H9 (cell line): ENCODE results near the gene REV1. TPM values are rescaled to one million over a fixed set of nuclear protein-coding genes. Genes with fewer than 3 reads are reported as not detected.

ENCODE experiments used
- DNase-seq: peaks from one replicate; pipeline ENCODE4 v3.0.0-alpha.2; 2017
- H2AFZ ChIP-seq: one replicate; pipeline ENCODE4 v1.6.1; 2013; ENCODE audit warnings: mild to moderate bottlenecking, low read length, control low read depth, moderate library complexity
- H2AK5ac ChIP-seq: 2 replicates; pipeline ENCODE4 v1.6.1; 2013; ENCODE audit warnings: low read length, control low read depth, mixed read lengths; ENCODE audit not compliant: insufficient read length
- H2BK120ac ChIP-seq: one replicate; pipeline ENCODE4 v1.6.1; 2013; ENCODE audit warnings: low read depth, mild to moderate bottlenecking, low read length, control low read depth, inconsistent platforms; ENCODE audit not compliant: poor library complexity, severe bottlenecking
- H2BK12ac ChIP-seq: 2 replicates; pipeline ENCODE4 v1.6.1; 2013; ENCODE audit warnings: low read length, control low read depth, mixed read lengths, low read depth; ENCODE audit not compliant: insufficient read length
- H2BK15ac ChIP-seq: 2 replicates; pipeline ENCODE4 v1.6.1; 2013; ENCODE audit warnings: low read depth, low read length, control low read depth
- H2BK20ac ChIP-seq: one replicate; pipeline ENCODE4 v1.6.1; 2013; ENCODE audit warnings: low read depth, mild to moderate bottlenecking, low read length, control low read depth, inconsistent platforms; ENCODE audit not compliant: poor library complexity, severe bottlenecking
- H2BK5ac ChIP-seq: 2 replicates; pipeline ENCODE4 v1.6.1; 2013; ENCODE audit warnings: low read length, control low read depth, mixed read lengths; ENCODE audit not compliant: insufficient read length
- H3K14ac ChIP-seq: 2 replicates; pipeline ENCODE4 v1.6.1; 2013; ENCODE audit warnings: low read length, control low read depth; ENCODE audit not compliant: insufficient read depth
- H3K18ac ChIP-seq: 2 replicates; pipeline ENCODE4 v1.6.1; 2013; ENCODE audit warnings: low read depth, mild to moderate bottlenecking, mixed read lengths, low read length, control low read depth; ENCODE audit not compliant: insufficient read length
- H3K23ac ChIP-seq: 2 replicates; pipeline ENCODE4 v1.6.1; 2013; ENCODE audit warnings: low read length, control low read depth, mixed read lengths, low read depth; ENCODE audit not compliant: insufficient read length
- H3K23me2 ChIP-seq: 2 replicates; pipeline ENCODE4 v1.6.1; 2013; ENCODE audit warnings: low read depth, mild to moderate bottlenecking, mixed read lengths, low read length, control low read depth; ENCODE audit not compliant: insufficient read length, poor library complexity, severe bottlenecking
- H3K27ac ChIP-seq: 2 replicates; pipeline ENCODE4 v1.5.1; 2013; ENCODE audit warnings: low read length, control low read depth, mixed read lengths, low read depth; ENCODE audit not compliant: insufficient read length
- H3K27me3 ChIP-seq: 2 replicates; pipeline ENCODE4 v1.6.1; 2013; ENCODE audit warnings: low read length, control low read depth, inconsistent platforms; ENCODE audit not compliant: insufficient read depth
- H3K4ac ChIP-seq: 2 replicates; pipeline ENCODE4 v1.6.1; 2013; ENCODE audit warnings: low read depth, mild to moderate bottlenecking, control low read depth, inconsistent platforms, low read length, moderate library complexity
- H3K4me1 ChIP-seq: 2 replicates; pipeline ENCODE4 v1.6.1; 2013; ENCODE audit warnings: low read length, control low read depth, inconsistent platforms; ENCODE audit not compliant: insufficient read depth
- H3K4me2 ChIP-seq: 2 replicates; pipeline ENCODE4 v1.6.1; 2013; ENCODE audit warnings: low read length, control low read depth, mixed read lengths; ENCODE audit not compliant: insufficient read length, insufficient read depth
- H3K56ac ChIP-seq: 2 replicates; pipeline ENCODE4 v1.6.1; 2013; ENCODE audit warnings: low read depth, mild to moderate bottlenecking, mixed read lengths, low read length, control low read depth; ENCODE audit not compliant: insufficient read length
- H3K79me1 ChIP-seq: 2 replicates; pipeline ENCODE4 v1.6.1; 2013; ENCODE audit warnings: low read depth, mild to moderate bottlenecking, moderate library complexity, low read length, control low read depth, inconsistent platforms; ENCODE audit not compliant: insufficient read depth, poor library complexity, severe bottlenecking
- H3K79me2 ChIP-seq: 2 replicates; pipeline ENCODE4 v1.6.1; 2013; ENCODE audit warnings: low read length, control low read depth, inconsistent platforms; ENCODE audit not compliant: insufficient read depth
- H3K9ac ChIP-seq: 2 replicates; pipeline ENCODE4 v1.6.1; 2013; ENCODE audit warnings: low read length, control low read depth, mixed read lengths; ENCODE audit not compliant: insufficient read length; ENCODE audit errors: extremely low read depth
- H3K9me3 ChIP-seq: one replicate; pipeline ENCODE4 v1.6.1; 2013; ENCODE audit warnings: low read depth, low read length, inconsistent platforms; ENCODE audit not compliant: control insufficient read depth
- H3T11ph ChIP-seq: one replicate; pipeline ENCODE4 v1.6.1; 2013; ENCODE audit warnings: mild to moderate bottlenecking, low read length, control low read depth, inconsistent platforms
- H4K20me1 ChIP-seq: one replicate; pipeline ENCODE4 v1.6.1; 2013; ENCODE audit not compliant: control insufficient read depth, insufficient read length, insufficient read depth
- H4K5ac ChIP-seq: 2 replicates; pipeline ENCODE4 v1.6.1; 2013; ENCODE audit warnings: low read depth, mild to moderate bottlenecking, mixed read lengths, low read length, control low read depth; ENCODE audit not compliant: insufficient read length
- H4K8ac ChIP-seq: replicated peaks from 2 replicates; pipeline ENCODE4 v1.6.1; 2013; ENCODE audit warnings: low read length, control low read depth, mixed read lengths, low read depth; ENCODE audit not compliant: insufficient read length
- H4K91ac ChIP-seq: 2 replicates; pipeline ENCODE4 v1.6.1; 2013; ENCODE audit warnings: low read depth, mild to moderate bottlenecking, moderate library complexity, mixed read lengths, low read length, control low read depth; ENCODE audit not compliant: insufficient read length
- H3K27ac Mint-ChIP-seq, 3 experiments: 2 replicates in 2 of 3; 3 replicates in 1 of 3; pipeline ENCODE4 v1.8.0; 2020 to 2021; ENCODE audit warnings: mixed read lengths in 3 of 3, mild to moderate bottlenecking in 1 of 3, moderate library complexity in 1 of 3
- H3K27me3 Mint-ChIP-seq: 2 replicates; pipeline ENCODE4 v1.8.0; 2021; ENCODE audit warnings: low read depth, mild to moderate bottlenecking, moderate library complexity, mixed read lengths
- H3K36me3 Mint-ChIP-seq, 3 experiments: 2 replicates in 2 of 3; 3 replicates in 1 of 3; pipeline ENCODE4 v1.8.0; 2020 to 2021; ENCODE audit warnings: low read depth in 3 of 3, mixed read lengths in 3 of 3; ENCODE audit not compliant: insufficient read depth in 1 of 3
- H3K4me1 Mint-ChIP-seq, 2 experiments: 2 replicates each; pipeline ENCODE4 v1.8.0; 2020; ENCODE audit warnings: mixed read lengths in 2 of 2
- H3K4me3 Mint-ChIP-seq, 2 experiments: 2 replicates in 1 of 2; 3 replicates in 1 of 2; pipeline ENCODE4 v1.8.0; 2020 to 2021; ENCODE audit warnings: mild to moderate bottlenecking in 2 of 2, mixed read lengths in 2 of 2, moderate library complexity in 1 of 2
- H3K9me3 Mint-ChIP-seq, 2 experiments: 2 replicates in 1 of 2; 3 replicates in 1 of 2; pipeline ENCODE4 v1.8.0; 2020; ENCODE audit warnings: mild to moderate bottlenecking in 2 of 2, mixed read lengths in 2 of 2, moderate library complexity in 1 of 2
- CTCF ChIP-seq: fragments of 200-600 bp; sonication (generic); conservative IDR thresholded peaks from 3 replicates; pipeline ENCODE4 v1.8.0; 2021; ENCODE audit warnings: antibody characterized with exemption, mild to moderate bottlenecking
- WGBS: extraction: QIAGEN DNeasy Blood & Tissue Kit; methylation state at CpG from one replicate; pipeline ENCODE4 v1.1.7; 2013; ENCODE audit warnings: missing lambda C conversion rate, low lambda C conversion rate, mixed read lengths; ENCODE audit not compliant: insufficient read length; ENCODE audit errors: extremely low coverage; 5-methylcytosine and 5-hydroxymethylcytosine counted together
- total RNA-seq: library from RNA; stranded (reverse); gene quantifications from 2 replicates; pipeline ENCODE4 v1.2.1, GENCODE V29; 2021

Gene REV1
- total RNA-seq, 1 experiment from 2014 or later: 41.6 TPM

GRCh38 chr2:99439971-99440505 lies 49.8 kb downstream of the REV1 start:
- H3K79me2 ChIP-seq: no peaks in the 10 kb centered on the region; the same call in 1 of the 2 replicates

More at GRCh38 chr2:99439971-99440505, 49.8 kb downstream of the REV1 start:
- Mint-ChIP-seq H3K27ac (peak overlapping the region; percentile 26 to 82 (median 69); a peak in 6 of 7 replicates), H3K9me3 (no peaks in the 10 kb centered on the region), H3K27me3 (no peaks in the 10 kb centered on the region), H3K4me3 (peak overlapping the region in 1 of 2 experiments; percentile 15; a peak in 1 of 5 replicates), H3K4me1 (peaks cover 14 to 23% of the 10 kb centered on the region in 2 experiments), H3K36me3 (peaks cover 7 to 23% (median 23%) of the 10 kb centered on the region in 3 experiments)
- Histone ChIP-seq H4K5ac (no peak overlapping the region), H2AK5ac (no peak overlapping the region), H2BK20ac (no peak overlapping the region), H3K56ac (no peak overlapping the region), H3T11ph (no peak overlapping the region), H3K23ac (no peak overlapping the region), H2BK5ac (no peak overlapping the region), H3K4me2 (peak overlapping the region; percentile 67), H3K27me3 (no peaks in the 10 kb centered on the region), H3K79me1 (no peaks in the 10 kb centered on the region), H3K23me2 (no peaks in the 10 kb centered on the region), H2BK120ac (no peak overlapping the region), H3K4me1 (peaks cover 8% of the 10 kb centered on the region; the same call in 1 of the 2 replicates), H3K9me3 (no peaks in the 10 kb centered on the region), H3K27ac (peak overlapping the region; percentile 65), H3K9ac (no peak overlapping the region), H4K8ac (no peak overlapping the region), H2AFZ (no peak overlapping the region), H4K20me1 (no peaks in the 10 kb centered on the region), H3K4ac (no peak overlapping the region), H3K18ac (no peak overlapping the region), H2BK12ac (no peak overlapping the region), H3K14ac (no peak overlapping the region), H2BK15ac (no peak overlapping the region), H4K91ac (no peak overlapping the region)
- WGBS: no CpG with 5 or more reads among the region's 4 CpGs
- no peak for DNase-seq
- TF ChIP-seq CTCF: no peak
